Activated CD4-positive, alpha-beta memory T cell treated with anti-CD3 and anti-CD28 coated beads, Interleukin-2, amount 10 ng/mL, durations not matched to agents 7 days and 5 days (primary cell): Measurements from ENCODE around the gene LAD1. TPM values are rescaled to one million over a fixed set of nuclear protein-coding genes. Genes with fewer than 3 reads are reported as not detected.

Experiments
- CTCF ChIA-PET: fragments of 350-600 bp; sonication (Branson Sonifier 250); formaldehyde crosslinking; loops from one replicate; lab custom pipeline; 2021; ENCODE audit warnings: antibody characterized with exemption, inconsistent platforms; lab: Charles Lee
- POLR2A ChIA-PET: fragments of 350-600 bp; sonication (Branson Sonifier 250); formaldehyde crosslinking; loops from one replicate; lab custom pipeline; 2021; ENCODE audit warnings: antibody characterized with exemption; lab: Charles Lee
- DNase-seq: peaks from one replicate; pipeline ENCODE4 v3.0.0-alpha.2; 2020
- H3K27ac Mint-ChIP-seq: one replicate; pipeline ENCODE4 v1.8.0; 2021; ENCODE audit warnings: mild to moderate bottlenecking, mixed read lengths
- H3K27me3 Mint-ChIP-seq: one replicate; pipeline ENCODE4 v1.8.0; 2021; ENCODE audit warnings: mixed read lengths
- H3K36me3 Mint-ChIP-seq: one replicate; pipeline ENCODE4 v1.8.0; 2021; ENCODE audit warnings: low read depth, mixed read lengths
- H3K4me1 Mint-ChIP-seq: one replicate; pipeline ENCODE4 v1.8.0; 2021; ENCODE audit warnings: mixed read lengths
- H3K4me3 Mint-ChIP-seq: one replicate; pipeline ENCODE4 v1.8.0; 2021; ENCODE audit warnings: mild to moderate bottlenecking, mixed read lengths
- H3K9me3 Mint-ChIP-seq: one replicate; pipeline ENCODE4 v1.8.0; 2021; ENCODE audit warnings: mixed read lengths
- total RNA-seq, 2 experiments: library from RNA; stranded (reverse); gene quantifications; one replicate each; pipeline ENCODE4 v1.2.3, GENCODE V29; 2021

The LAD1 gene
- total RNA-seq, 2 experiments from 2014 or later = not detected

DNA sequence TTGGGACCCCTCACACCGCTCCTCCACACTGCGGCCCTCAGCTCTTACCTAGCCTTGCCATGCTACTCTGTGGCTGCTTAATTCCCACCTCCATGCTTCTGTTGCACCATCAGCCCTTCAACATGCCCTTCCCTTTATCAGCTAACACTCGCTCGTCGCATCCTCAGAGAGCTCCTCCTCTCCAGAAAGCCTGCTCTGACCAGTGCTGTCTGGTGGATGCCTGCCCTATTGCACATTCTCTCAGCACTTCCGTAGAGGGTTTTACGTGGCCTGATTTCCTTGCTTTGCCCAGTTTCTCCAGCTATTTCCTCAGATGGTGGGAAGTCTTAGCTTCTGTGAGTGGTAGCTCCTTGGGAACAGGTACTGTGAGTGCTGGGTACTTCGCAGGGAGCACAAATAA is 10.3 kb upstream of the LAD1 start:
- CTCF ChIA-PET = interaction anchor here (1.0 to 2.0 kb wide), 9 partner anchors 8 to 155 kb away, joined by 3 to 8 read pairs (median 4); no protein-coding TSS in a partner anchor
- no peaks in the 10 kb centered on the region for H3K4me1 Mint-ChIP-seq
- peaks cover 5% of the 10 kb centered on the region for H3K27me3 Mint-ChIP-seq
- no peak for DNase-seq
- H3K9me3 Mint-ChIP-seq = no peaks in the 10 kb centered on the region
- POLR2A ChIA-PET = no interaction called here
- no peak overlapping the region for H3K4me3 Mint-ChIP-seq
- H3K27ac Mint-ChIP-seq = no peak overlapping the region
- no peaks in the 10 kb centered on the region for H3K36me3 Mint-ChIP-seq

DNA sequence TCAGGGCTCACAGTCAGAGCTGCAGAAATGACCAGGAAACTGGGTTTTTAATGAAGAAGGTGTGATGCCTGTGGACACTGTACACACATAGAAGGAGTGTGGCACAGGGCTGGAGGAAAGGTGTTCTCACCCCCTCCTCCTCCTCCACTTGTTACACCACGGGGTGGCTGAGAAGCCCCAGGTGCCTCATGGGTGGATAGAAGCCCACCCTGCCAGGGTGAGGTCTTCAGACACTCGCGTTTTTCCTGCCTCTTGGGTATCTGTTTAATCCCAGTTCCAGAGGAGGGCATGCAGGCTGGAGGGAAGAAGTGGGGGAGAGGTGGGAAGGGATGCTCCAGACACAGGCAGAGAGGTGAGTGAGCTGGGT is 9.7 kb upstream of the LAD1 start:
- Mint-ChIP-seq H3K27ac (no peak overlapping the region), H3K27me3 (peaks cover 5% of the 10 kb centered on the region), H3K9me3 (no peaks in the 10 kb centered on the region), H3K4me1 (no peaks in the 10 kb centered on the region), H3K4me3 (no peak overlapping the region), H3K36me3 (no peaks in the 10 kb centered on the region)
- ChIA-PET POLR2A (no interaction called here), CTCF (interaction anchor here (1.0 to 2.0 kb wide), 10 partner anchors 9 to 154 kb away, joined by 3 to 8 read pairs (median 4); no protein-coding TSS in a partner anchor)
- no peak for DNase-seq

DNA sequence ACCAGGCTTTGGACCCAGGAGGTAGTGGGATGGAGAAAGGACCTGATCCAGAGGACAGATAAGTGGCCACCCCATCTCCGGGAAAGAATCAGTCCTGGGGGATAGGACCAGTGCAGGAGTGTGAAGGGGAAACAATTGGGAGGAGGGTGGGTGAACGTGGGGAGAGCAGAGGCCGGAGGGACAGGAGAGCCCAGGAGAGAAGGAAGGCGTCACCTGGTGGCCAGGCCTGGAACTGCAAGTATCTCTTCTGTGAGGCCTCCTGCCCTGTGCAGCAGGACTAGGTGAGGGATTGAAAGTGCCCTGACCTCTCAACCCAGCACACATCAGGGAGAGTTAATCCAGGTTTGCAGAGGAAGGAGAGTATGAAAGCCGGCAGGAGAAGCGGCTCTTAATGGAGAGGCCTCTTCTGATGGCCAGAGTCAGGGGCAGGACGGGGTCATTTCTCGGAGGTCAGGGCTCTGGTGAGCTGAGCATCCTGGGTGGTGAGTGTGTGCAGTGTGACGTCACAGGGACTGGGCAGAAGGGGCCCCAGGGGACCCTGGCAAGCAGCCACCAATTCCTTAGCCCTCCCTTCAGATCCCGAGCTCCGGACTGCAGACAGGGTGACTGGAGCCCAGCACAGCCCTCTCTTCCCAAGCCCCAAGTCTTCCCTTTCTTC is 9.2 kb upstream of the LAD1 start:
- H3K27ac Mint-ChIP-seq = no peak overlapping the region
- H3K4me1 Mint-ChIP-seq = no peaks in the 10 kb centered on the region
- H3K9me3 Mint-ChIP-seq = no peaks in the 10 kb centered on the region
- ChIA-PET CTCF (interaction anchor here (1.0 to 2.0 kb wide), 6 partner anchors 8 to 93 kb away, joined by 3 to 8 read pairs (median 4); no protein-coding TSS in a partner anchor), POLR2A (no interaction called here)
- H3K27me3 Mint-ChIP-seq = peaks cover 5% of the 10 kb centered on the region
- H3K4me3 Mint-ChIP-seq = no peak overlapping the region
- no peaks in the 10 kb centered on the region for H3K36me3 Mint-ChIP-seq
- peak; percentile 74 for DNase-seq

DNA sequence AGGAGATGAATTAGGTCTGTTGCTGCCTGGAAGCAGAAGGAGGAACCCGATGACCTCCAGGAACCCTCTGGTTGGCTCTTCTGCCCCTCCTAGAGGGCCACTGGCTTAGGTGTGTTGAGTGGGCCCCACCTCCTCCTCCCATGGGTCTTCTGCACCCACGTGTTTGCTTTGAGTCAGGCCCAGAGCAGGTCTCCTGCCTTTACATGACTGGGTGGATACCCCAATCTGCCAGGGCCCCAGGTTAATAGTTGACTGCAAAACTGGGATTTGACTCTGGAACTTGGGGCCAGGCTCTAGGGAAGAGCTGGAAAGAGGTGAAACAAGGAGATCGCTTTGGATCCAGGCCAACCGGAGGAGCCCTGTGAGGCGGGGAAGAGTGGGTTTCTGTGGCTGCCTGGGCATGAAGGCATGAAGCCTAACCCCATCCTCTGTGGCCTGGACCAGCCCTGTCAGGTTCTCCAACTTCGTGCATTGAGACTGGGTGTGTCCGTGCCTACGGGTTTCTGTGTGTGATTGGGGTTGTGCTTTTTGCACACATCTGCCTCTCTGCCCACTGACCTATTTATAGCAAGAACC is 7.8 kb upstream of the LAD1 start:
- Mint-ChIP-seq H3K9me3 (no peaks in the 10 kb centered on the region), H3K27me3 (peaks cover 5% of the 10 kb centered on the region), H3K36me3 (no peaks in the 10 kb centered on the region), H3K27ac (no peak overlapping the region), H3K4me1 (no peaks in the 10 kb centered on the region), H3K4me3 (no peak overlapping the region)
- ChIA-PET CTCF (no interaction called here), POLR2A (no interaction called here)
- DNase-seq = no peak

DNA sequence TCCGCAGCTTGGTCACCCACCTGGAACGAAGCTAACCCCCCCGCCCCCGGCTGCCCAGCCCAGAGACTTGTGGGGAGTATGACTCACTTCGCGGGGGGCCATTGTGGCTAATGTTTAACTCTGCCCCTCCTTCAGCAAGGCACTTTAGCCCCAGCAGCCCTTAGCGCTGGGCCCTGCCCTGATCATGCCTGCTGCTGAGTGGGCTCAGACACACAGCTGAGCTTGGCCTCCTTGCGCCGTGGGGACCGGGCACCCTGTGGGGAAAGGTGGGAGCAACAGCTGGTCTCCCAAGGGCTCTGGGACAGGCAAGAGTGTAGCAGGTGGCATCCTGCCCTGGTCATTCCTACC is 6.3 kb upstream of the LAD1 start:
- CTCF ChIA-PET = interaction anchor here (1.1 to 1.2 kb wide), 2 partner anchors 27 to 29 kb away, joined by 3 read pairs; no protein-coding TSS in a partner anchor
- no peak for DNase-seq
- no peaks in the 10 kb centered on the region for H3K4me1 Mint-ChIP-seq
- POLR2A ChIA-PET = no interaction called here
- no peaks in the 10 kb centered on the region for H3K9me3 Mint-ChIP-seq
- H3K27ac Mint-ChIP-seq = no peak overlapping the region
- no peak overlapping the region for H3K4me3 Mint-ChIP-seq
- peaks cover 11% of the 10 kb centered on the region for H3K27me3 Mint-ChIP-seq
- no peaks in the 10 kb centered on the region for H3K36me3 Mint-ChIP-seq

DNA sequence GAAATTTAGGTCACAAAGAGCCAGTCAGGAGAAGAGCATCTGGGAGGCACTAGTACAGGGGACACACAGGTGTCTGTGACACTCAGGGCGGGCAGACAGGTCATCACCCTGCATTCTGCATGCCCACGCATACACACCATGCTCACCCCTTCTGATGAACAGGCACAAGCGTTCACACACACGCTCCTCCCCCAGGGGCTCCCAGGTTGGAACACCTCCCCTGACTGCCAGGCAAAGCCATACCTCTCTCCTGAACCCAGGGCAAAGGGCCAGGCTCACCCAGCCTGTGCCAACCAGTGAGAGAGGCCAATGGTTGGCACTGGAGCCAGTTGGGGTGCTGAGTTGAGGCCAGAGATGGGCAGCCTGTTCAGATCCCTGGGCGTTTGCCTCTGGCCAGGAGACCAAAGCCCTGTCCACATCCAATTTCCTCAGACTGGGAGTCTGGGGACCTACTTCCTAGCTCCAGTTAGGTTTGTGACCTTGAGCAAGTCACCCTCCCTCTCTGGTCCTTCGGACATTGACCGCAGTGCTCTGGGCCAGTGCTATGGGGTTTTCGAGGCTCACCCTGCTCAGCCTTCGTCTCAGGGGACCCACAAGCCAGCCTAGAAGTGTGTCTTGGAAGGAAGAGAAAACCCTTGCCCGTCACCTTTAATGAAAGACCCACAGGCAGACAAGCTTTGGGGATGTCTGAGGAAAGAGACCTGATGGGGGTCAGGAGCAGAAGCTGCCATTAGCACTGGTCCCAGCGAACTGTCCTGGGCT is 5.8 kb upstream of the LAD1 start:
- Mint-ChIP-seq H3K4me3 (no peak overlapping the region), H3K27me3 (peaks cover 15% of the 10 kb centered on the region), H3K36me3 (no peaks in the 10 kb centered on the region), H3K4me1 (no peaks in the 10 kb centered on the region), H3K9me3 (no peaks in the 10 kb centered on the region), H3K27ac (no peak overlapping the region)
- ChIA-PET POLR2A (no interaction called here), CTCF (interaction anchor here (1.2 kb wide), 1 partner anchor 28 kb away, joined by 3 read pairs; no protein-coding TSS in a partner anchor)
- DNase-seq = no peak

DNA sequence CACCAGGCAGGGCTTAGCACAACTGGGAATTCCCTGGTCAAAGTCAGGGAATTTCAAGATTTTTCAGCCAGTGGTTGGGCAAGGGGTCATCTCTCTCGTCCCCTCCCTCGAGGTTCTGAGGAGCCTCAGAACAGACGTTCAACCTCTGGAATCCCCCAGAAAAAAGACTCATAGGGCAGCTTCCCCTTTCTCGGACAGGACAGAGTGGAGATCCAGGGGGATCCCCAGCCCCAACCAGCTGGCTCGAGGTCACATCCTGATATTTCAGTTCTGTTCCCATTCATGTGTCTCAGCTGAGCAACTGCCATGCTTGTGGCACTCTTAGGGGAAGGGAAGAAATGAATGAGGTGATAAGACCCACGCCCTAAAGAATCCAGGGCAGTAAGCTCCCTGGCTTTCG is 4.9 kb upstream of the LAD1 start:
- CTCF ChIA-PET = no interaction called here
- no peak for DNase-seq
- Mint-ChIP-seq H3K4me1 (no peaks in the 10 kb centered on the region), H3K27me3 (peaks cover 18% of the 10 kb centered on the region), H3K27ac (no peak overlapping the region), H3K36me3 (no peaks in the 10 kb centered on the region), H3K4me3 (no peak overlapping the region), H3K9me3 (no peaks in the 10 kb centered on the region)
- POLR2A ChIA-PET = no interaction called here

DNA sequence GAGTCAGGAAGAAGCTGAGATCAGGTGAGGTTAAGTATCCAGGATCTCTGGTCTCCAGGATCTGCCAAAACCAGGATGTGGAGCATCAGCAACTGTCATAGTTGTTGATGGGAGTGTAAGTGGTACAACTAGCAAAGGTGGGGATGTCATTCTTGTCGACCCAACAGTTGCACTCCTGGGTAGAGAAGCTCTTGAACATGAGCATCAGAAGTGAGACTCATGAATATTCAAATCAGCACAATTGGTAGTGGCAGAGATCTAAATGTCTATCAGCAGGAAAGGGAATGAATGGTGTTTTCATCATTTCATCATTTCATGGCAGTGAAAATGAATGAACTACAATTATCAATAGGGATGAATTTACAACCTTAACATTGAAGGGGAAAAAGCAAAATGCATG is 4.2 kb upstream of the LAD1 start:
- POLR2A ChIA-PET = no interaction called here
- Mint-ChIP-seq H3K9me3 (no peaks in the 10 kb centered on the region), H3K4me3 (no peak overlapping the region), H3K4me1 (no peaks in the 10 kb centered on the region), H3K36me3 (no peaks in the 10 kb centered on the region), H3K27ac (no peak overlapping the region), H3K27me3 (peaks cover 24% of the 10 kb centered on the region)
- CTCF ChIA-PET = no interaction called here
- DNase-seq = no peak

DNA sequence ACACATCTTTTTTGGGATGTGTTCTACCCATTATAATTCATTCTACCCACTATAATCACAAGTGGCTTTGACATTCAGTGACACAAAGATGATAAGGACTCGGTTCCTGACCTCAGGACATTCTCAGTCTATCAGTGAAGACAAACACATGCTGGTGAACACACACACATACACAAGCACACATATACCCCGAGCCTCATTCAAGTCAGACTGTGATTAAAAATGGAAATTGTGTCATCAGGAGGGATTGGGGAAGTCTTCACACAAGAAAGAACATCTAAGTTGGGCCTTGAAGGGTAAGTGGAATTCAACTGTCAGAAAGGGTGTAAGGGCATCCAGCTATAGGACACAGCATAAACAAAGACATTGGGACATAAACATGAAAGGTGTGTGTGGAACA is 2.6 kb upstream of the LAD1 start:
- no peaks in the 10 kb centered on the region for H3K4me1 Mint-ChIP-seq
- H3K27ac Mint-ChIP-seq = no peak overlapping the region
- ChIA-PET CTCF (interaction anchor here (0.5 kb wide), 1 partner anchor 41 kb away, joined by 4 read pairs; no protein-coding TSS in a partner anchor), POLR2A (no interaction called here)
- H3K36me3 Mint-ChIP-seq = no peaks in the 10 kb centered on the region
- H3K4me3 Mint-ChIP-seq = no peak overlapping the region
- DNase-seq = no peak
- H3K9me3 Mint-ChIP-seq = no peaks in the 10 kb centered on the region
- peaks cover 33% of the 10 kb centered on the region for H3K27me3 Mint-ChIP-seq

DNA sequence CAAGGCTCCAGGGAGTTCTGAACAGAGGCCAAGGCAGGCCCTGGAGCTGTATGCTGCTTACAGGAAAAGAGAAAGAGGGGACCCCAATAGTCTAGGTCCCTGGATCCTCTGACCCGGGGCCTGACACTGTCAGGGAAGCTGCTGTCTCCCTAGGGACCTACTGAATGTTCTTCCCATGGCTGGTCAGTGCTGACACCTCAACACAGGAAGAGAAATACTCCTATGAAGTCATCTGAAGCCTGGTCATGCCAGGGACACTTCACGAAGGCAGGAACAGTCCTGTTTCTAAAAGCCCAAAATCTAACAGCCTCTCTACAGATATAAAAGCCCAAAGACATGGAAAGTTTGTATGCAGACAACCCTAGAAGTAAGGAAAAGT is 1.7 kb upstream of the LAD1 start:
- no peak overlapping the region for H3K4me3 Mint-ChIP-seq

DNA sequence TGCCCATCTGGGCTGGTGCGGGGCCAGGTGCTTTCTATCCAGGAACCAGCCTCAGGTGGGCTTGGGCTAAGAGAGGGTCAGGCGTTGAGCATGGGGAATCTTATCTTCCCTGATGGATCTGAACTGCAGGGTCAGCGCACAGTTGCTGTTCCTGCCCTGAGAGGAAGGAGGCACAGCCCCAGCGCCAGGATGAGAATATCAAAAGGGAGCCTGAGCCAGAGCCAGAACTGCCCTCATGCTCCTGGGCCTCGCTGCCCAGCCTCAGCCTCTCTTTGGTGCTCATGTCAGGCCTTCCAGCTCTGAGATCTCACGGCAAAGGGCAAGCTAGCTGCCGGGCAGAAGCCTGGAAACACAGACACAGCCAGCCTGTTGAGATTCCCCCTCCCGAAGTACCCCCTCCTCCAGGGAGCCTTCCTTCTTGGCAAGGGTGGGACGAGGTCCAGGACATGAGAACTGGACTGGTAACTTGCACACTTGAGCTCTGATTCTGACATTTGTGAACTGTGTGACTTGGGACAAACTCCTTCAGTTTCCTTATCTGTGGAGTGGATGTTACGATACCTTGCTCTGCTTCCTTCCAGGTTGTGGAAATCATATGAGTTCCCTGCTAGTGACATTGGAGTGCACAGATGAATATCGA is 1.2 kb upstream of the LAD1 start:
- Mint-ChIP-seq H3K27ac (no peak overlapping the region), H3K4me3 (no peak overlapping the region), H3K4me1 (no peaks in the 10 kb centered on the region), H3K27me3 (peaks cover 33% of the 10 kb centered on the region), H3K9me3 (no peaks in the 10 kb centered on the region), H3K36me3 (no peaks in the 10 kb centered on the region)
- ChIA-PET CTCF (interaction anchor here (0.6 to 1.4 kb wide), 3 partner anchors 9 to 14 kb away, joined by 3 to 5 read pairs (median 3); no protein-coding TSS in a partner anchor), POLR2A (no interaction called here)
- DNase-seq = no peak

More for the DNA sequence above, 1.7 kb upstream of the LAD1 start:
- Mint-ChIP-seq H3K4me1 (no peaks in the 10 kb centered on the region), H3K27me3 (peaks cover 33% of the 10 kb centered on the region), H3K36me3 (no peaks in the 10 kb centered on the region), H3K9me3 (no peaks in the 10 kb centered on the region), H3K27ac (no peak overlapping the region)
- no peak for DNase-seq
- ChIA-PET CTCF (interaction anchor here (1.4 kb wide), 1 partner anchor 8 kb away, joined by 5 read pairs; no protein-coding TSS in a partner anchor), POLR2A (no interaction called here)

DNA sequence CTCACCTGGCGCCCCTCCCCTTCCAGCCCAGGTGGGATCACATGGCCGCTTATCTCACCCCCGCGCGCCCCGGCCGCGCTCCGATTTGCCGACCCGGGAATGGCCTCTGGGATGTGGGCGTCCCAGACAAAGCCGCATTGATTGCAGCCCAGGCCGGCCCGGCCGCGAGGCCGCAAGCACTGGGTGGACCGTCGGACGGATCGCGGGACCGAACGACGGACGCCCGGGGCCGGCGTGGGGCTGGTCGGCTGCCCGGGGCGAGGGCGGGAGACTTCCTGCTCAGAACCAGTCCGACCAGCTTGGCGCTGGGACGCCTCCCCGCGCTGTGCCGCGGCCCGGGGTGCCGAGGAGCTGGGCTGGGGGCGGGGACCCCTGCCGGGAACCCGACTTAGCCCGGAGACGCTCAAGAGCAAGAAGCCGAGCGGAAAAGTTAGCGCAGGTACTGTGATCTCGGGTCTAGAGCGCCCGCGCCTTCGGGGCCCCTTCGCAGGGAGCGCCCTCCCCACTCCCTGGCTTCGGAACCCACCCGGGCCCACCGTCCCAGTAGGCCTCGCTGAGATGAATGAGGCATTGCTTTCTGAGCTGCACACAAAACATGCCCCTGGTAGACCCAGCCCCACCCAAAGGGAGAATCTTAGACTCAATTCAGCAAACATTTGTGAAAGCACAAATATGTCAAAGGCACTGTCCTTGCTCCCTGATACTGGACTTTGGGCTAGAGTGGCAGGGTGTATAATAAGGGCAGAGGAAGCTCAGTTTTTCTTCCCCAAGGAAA is 415 bp upstream of the LAD1 start:
- CTCF ChIA-PET = interaction anchor here (0.6 to 1.4 kb wide), 3 partner anchors 9 to 13 kb away, joined by 3 to 5 read pairs (median 3); no protein-coding TSS in a partner anchor
- POLR2A ChIA-PET = no interaction called here

More for the DNA sequence above, 415 bp upstream of the LAD1 start:
- DNase-seq = no peak
- H3K36me3 Mint-ChIP-seq = no peaks in the 10 kb centered on the region
- H3K4me1 Mint-ChIP-seq = no peaks in the 10 kb centered on the region
- H3K27me3 Mint-ChIP-seq = peaks cover 35% of the 10 kb centered on the region
- no peaks in the 10 kb centered on the region for H3K9me3 Mint-ChIP-seq
- no peak overlapping the region for H3K4me3 Mint-ChIP-seq
- H3K27ac Mint-ChIP-seq = no peak overlapping the region
